OCI-LY7 (cell line): ENCODE data around the gene PLCB1.

Source experiments
- CTCF ChIP-seq: fragments of 200-600 bp; sonication (generic); conservative IDR thresholded peaks from 2 replicates; pipeline ENCODE4 v1.5.1; 2014; ENCODE audit warnings: mild to moderate bottlenecking, antibody characterized with exemption, low read length, moderate library complexity, mixed read lengths
- EZH2phosphoT487 ChIP-seq: fragments of 200-600 bp; sonication (generic); IDR thresholded peaks from 2 replicates; pipeline ENCODE4 v1.6.1; 2018; ENCODE audit warnings: low read depth, borderline replicate concordance, mild to moderate bottlenecking, mixed run types, antibody characterized with exemption, low read length, moderate library complexity, mixed read lengths

DNA sequence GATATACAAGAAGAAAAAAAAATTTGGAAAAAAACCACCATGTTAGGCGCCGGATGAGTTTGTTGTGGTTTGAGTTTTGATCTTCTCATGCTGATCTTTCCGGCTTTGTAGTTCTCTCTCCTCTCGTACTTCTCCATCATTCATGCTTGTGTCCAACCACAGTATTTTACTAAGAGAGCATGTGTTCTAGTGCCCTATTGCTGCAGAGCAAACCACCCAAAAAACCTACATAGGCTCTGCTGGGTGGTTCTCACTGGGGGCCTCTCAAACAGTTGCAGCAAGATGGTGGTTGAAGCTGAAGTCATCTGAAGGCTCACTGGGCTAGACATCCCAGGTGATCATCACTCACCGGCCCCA lies 404.2 kb downstream of the PLCB1 start:
- no peak for TF ChIP-seq CTCF
- no peak for TF ChIP-seq EZH2phosphoT487
